Stimulated activated CD8-positive, alpha-beta memory T cell treated with anti-CD3 and anti-CD28 coated beads, Interleukin-7, amount 100 ng/mL, for 48 hours (primary cell): Measurements from ENCODE around the gene RAB13.

ENCODE experiments used
- DNase-seq, 2 donors: peaks; one replicate each; pipeline ENCODE4 v3.0.0-alpha.2; 2020; ENCODE audit warnings: low read depth in 1 of 2; ENCODE audit errors: extremely low read depth in 1 of 2

The RAB13 gene

DNA sequence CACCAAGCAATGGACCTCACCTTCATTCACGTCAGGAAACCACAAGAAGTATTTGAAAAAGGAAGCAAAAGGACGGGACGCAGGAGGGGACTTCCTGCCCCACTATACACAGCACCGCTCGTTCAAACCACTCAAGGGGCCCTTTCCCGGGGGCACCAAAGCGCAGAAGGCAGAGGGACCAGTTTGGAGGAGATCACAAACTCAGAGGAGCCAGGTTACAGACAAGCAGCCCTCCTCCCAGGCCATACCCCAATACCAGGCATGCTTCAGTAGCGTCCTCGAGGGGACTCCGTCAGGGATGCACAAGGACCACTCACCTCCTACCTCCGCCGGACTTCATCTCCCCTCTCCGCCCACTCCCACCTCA lies 28.4 kb downstream of the RAB13 start:
- DNase-seq, result peak in 1 of 2 donors; percentile 13

GRCh38 chr1:153956997-153957715 lies 29.0 kb downstream of the RAB13 start:
- DNase-seq, result no peak

GRCh38 chr1:153954826-153955225 lies 31.3 kb downstream of the RAB13 start:
- no peak for DNase-seq

DNA sequence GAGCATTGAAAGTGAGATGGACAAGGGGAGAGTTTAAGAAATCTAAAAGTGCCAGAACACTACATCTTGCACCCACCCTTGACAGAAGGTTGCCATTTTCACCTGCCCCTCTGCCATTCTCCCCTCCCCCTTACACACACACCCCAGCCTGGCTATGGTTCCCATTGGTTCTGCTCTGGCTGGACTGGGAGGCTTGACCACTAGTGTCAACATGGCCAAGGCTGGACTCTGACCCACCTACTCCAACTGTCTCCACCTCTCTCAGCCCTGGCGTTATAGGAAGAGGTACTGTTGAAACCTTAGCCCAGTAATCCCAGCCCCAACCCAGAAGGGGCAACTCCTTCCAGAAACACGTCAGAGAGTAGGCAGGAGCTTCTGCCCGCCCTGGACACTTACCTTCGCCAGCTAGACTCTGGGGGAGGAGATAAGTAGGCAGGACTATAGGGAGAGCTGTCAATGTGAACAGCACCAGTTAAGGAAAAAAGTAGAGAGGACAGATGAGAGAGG lies 32.2 kb downstream of the RAB13 start:
- DNase-seq, result no peak

- DNase-seq, result no peak
Observed at GRCh38 chr1:153951801-153952200, 34.3 kb downstream of the RAB13 start.

- DNase-seq, result no peak
Observed at GRCh38 chr1:153951183-153951582, 35.0 kb downstream of the RAB13 start.

DNA sequence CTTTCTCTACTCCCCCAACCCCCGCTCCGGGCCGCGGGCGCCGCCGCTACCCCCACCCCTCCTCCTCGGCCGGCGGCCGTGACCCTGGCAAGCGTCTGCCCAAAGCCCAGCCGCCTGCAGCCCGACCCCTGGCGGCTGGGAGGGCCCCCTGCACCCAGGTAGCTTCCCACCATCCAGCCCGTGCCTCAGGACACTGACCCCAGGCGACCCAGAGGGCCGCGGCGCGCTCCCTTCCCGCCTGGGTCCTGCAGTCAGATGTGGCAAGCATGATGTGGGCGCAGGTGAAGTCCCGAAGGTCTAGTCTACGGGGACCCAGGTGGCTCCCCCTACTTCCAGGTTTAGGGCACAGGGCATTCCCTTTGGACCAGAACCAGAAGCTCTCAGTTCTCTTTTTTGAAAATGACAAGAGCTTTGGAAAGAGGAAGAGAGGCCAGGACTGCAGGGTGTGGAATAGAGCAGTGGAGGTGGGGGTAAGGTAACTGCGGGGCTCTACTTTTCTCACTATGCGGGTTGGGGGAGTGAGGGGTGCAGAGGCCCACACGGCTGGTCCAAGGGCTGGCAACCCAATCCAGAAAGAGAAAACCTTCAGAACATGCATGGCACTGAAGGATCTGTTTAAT lies 39.4 kb downstream of the RAB13 start, which contains the start of gene DENND4B:
Gene DENND4B, minus strand, starts transcription at position 97 of the 620 bp plus-strand sequence. CDS start 2,344 bp downstream, outside the sequence.
- DNase-seq, result peak; percentile 54 to 59

GRCh38 chr1:153945795-153946621 lies 40.1 kb downstream of the RAB13 start:
- DNase-seq, result peak; percentile 59 to 63

GRCh38 chr1:153945131-153945794 lies 40.9 kb downstream of the RAB13 start:
- peak; percentile 46 to 77 for DNase-seq

- DNase-seq, result no peak
Observed at GRCh38 chr1:153944827-153945117, 41.4 kb downstream of the RAB13 start.

DNA sequence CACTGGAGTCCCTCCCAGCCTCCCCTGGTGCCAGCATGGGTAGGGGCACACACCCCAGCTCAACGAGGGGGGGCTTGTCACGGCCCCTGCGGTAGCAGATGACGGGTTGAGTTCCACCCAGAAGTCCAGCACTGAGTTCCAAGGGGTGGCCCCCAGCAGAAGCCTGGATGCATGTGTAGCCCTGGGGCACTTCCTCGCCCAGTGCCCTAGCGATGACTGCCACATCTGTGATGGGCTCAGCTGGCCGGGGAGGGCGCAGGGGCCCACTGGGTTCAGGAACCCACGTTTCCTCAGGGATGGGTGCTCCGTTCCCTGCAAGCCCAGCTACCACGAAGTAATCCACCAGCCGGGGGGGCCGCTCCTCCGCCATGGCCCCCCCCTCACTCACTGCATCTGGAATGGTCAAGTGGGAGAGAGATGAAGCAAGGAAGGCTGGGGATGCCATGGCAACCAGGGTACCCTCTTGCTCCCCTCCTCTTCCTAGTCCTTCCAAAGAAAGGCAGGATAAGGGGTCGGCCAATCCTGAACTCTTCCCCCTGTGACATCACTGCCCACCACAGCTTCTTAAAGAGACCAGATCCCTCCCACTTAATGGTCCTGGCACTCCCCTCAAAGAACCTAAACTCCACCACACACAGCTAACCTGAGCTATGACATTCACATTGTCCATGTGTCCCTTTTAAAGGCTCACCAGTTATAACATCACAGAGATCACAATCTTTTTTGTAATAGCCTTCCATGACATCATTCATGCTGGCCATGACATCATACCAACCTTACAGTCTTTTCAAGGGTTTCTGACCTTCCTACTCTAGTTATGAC lies 41.9 kb downstream of the RAB13 start:
- no peak for DNase-seq

GRCh38 chr1:153942766-153943549 lies 43.2 kb downstream of the RAB13 start:
- DNase-seq, result no peak

DNA sequence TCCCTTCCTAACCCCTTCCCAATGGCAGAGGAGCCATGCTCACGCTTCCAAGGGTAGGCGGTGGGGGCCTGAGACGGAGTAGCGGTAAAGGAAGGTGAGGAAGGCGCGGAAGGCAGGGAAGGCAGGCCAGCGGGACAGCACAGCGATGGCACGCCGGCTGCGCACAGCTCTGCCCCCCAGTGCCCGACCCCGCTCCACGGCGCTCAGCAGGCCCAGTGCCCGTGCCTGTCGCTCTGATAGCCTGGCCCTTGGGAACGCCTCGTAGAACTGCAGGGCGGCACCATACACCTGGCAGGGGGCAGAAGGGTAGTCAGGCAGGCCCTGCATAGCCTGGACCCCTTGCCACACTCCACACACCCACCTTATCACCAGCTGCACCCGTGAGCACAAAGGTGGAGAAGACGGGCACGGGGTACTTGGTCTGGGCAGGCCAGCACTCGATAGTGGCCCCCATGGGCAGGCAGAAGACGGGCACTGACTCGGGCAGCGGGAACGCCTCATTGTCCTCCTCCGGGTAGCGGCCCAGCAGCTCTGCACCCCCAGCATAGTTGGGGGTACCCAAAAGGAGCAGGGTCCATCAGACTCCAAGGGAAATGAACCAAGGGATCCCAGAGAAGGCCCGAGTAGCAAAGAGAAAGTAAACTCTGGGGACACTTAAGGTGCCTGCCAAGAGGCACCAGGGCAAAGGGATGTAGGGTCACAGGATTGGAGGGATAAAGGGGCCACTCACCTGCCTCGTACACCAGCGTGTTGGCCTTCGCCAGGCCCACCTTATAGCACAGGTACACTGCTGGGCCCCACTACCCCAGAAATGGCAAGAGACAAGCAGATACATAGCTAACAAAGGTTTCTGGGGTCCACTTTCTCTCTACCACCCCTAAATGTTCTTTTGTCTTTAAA lies 44.1 kb downstream of the RAB13 start:
- DNase-seq, result no peak

DNA sequence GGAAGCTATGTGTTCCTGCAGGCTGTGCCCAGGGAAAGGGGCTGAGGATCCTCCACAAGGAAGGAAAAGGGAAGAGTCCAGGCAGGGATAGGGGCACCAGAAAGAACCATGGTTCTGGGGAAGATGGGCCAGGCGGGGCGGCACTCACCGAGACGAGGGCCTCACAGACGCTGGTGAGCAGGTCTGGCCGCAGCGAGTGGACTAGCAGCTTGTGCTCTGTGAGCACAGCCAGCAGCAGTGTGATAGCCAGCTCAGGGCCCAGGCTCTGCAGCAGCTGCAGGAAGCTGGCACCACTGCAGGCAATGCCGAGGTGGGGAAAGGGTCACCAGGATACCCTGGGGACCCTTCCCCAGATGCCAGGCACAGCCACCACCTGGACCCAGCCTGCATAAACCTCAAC lies 45.4 kb downstream of the RAB13 start:
- no peak for DNase-seq

DNA sequence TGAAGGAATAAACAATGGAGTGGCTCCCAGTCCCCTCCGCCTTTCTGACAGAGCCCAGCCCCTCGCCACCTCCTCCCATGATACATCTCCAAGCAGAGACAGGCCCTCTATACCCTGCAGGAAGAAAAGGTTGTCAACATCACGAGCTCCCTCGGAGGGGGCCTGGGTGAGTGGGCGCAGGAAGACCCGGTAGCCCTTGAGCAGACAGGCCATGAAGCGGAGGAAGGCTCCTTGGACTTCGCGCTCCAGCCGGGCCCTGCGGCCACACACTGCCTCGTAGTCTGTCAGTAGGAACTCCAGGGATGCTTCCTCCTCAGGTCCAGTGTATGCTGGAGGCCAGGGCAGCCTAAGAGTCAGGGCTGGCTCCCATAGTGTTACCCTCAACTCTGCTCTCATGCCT lies 46.7 kb downstream of the RAB13 start:
- no peak for DNase-seq

GRCh38 chr1:153938996-153939395 lies 47.1 kb downstream of the RAB13 start:
- no peak for DNase-seq

DNA sequence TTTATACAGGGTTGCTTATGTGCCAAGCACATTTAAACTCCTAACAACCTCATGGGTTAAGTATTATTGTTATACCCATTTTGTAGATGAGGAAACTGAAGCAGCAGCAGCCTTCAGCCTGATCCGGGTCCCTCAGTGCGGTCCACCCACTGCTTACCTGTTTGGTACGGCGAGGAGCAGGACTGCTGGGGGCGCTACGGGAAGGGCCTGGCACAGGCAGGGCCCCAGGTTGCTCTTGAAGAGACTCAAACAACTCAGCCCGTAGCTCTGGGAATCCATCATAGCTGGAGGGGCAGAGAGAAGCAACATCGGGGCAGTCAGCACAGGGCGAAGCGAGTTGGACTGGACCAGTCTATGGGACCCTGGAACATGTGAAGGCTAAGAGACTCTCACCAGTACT lies 48.8 kb downstream of the RAB13 start:
- DNase-seq, result no peak

GRCh38 chr1:153936011-153936802 lies 49.9 kb downstream of the RAB13 start:
- no peak for DNase-seq
